GM18868 (cell line): Measurements from ENCODE around the gene BAIAP2.
"Not testable (repeated sequence)": the region's sequence is repeated elsewhere in the genome, so short reads cannot be mapped to it uniquely, and the experiment has no call there.

ENCODE experiments used
- ATAC-seq: cut with Tn5 transposase; IDR thresholded peaks from one replicate; pipeline ENCODE4 v1.9.1; 2021; ENCODE audit warnings: mild to moderate bottlenecking, moderate library complexity; ENCODE audit not compliant: unreplicated experiment

BAIAP2 gene

DNA sequence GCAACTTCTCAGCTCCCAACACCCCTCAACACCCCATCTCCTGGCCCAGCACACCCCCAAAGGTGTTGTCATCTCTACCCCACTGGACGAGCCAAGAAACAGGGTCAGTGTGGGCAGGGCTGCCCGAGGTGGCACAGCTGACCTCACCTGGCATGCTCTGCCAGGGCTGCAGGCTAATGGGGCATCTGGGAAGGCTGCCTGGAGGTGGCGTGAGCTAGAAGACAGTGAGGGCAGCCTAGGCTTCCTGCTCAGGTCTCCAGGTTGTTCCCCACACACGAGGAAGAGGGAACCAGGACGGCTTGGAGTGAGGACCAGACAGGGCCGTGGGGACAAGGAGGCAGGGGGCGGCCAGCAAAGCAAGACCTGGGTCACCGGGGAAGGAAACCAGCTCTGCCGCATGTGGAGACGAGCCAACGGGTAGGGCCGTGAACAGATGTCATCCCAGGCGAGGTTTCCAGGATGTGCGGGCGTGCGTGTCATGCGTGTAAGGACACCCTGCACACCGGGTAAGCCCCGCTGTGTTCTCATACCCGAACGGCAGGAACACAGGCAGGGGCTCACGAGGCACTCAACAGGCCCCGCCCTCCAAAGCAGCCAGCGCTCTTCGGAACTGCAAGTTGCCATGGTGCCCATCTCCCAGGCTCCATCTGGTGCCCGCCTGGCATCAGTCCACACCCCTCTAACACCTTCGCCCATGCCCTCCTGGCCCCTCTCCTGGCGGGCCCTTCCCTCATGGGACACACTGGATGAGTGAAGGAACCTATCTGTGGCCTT, 100.7 kb downstream of the BAIAP2 start:
- ATAC-seq, result no peak

DNA sequence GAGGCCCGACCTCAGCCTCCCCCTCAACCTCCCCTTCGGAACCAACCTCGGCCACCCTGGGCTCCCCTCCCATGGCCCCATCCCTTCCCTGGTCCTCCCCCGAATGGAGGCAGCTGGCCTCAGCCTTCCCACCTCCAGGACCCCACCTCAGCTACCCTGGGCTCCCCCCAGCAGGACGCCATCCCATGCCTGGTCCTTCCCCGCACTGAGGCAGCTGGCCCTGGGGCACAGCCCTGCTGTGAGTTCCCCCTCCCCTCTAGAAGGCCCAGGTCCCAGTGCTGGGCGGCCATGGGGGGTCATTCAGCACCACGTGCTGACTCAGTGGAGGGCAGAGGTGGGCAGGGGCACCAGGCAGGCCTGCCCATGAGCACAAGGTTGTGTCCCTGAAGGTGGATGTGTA, 101.4 kb downstream of the BAIAP2 start:
- ATAC-seq, result no peak

DNA sequence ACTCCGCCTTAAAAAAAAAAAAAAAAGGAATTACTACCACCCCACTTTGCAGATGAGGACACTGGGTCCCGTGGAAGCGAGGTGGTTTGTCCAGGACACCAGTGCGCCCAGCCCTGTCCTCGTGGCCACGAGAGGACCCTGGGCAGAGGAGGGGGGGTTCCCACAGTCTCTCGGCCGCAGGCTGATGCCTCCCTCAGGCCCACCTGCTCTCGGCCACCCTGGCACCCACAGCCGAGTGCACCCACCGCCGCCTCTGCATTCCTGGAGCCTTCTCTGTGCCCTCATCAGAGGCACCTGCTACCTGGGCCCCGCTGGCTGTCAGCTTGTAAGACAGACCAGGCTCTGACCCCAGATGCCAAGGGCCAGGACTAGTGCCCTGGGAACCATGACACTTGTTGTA, 102.3 kb downstream of the BAIAP2 start:
- no peak for ATAC-seq

DNA sequence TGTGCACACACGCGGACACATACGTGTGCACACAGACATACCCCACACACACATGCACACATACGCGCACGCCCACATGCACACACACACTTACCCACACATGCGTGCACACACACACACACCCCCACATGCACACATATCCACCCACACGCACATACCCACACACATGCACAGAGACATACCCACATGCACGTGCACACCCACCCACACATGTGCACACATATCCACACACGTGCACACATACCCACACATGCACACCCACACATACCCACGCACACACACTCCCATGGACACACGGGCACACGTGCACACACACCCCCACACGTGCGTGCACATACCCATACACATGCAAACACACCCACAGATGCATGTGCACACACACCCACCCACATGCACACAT, 103.1 kb downstream of the BAIAP2 start:
- ATAC-seq, result no peak

DNA sequence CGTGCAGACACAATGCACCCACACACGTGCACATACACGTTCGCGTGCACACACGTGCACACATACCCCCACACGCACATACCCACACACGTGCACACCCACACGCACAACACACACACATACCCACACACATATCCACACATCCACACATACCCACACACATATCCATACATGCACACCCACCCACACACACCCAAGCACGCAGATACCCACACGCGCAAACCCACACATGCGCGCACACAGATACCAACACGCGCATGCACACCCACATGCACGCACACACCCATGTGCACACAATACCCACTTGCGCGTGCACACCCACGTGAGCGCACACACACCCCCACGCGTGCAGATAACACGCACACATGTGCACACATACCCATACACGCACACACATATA, 103.5 kb downstream of the BAIAP2 start:
- ATAC-seq, result no peak

DNA sequence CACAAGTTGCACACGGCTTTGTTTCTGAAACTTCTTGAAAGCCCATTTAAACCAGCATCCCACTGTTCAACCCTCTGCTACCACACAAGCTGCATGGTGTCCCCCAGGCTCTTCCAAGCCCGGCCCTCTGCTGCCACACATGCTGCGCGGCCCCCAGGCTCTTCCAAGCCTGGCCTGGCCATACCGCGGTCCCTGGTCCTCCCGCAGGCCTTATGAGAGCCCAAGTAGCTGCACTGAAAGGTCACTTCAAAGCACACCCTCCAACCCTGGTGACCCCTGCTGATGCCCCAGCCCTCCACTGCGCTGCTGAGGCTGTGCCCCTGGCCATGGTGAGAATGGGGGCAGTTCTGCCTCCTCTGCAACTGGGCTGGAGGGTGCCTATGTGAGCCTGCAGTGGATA, 104.5 kb downstream of the BAIAP2 start:
- ATAC-seq, result no peak

DNA sequence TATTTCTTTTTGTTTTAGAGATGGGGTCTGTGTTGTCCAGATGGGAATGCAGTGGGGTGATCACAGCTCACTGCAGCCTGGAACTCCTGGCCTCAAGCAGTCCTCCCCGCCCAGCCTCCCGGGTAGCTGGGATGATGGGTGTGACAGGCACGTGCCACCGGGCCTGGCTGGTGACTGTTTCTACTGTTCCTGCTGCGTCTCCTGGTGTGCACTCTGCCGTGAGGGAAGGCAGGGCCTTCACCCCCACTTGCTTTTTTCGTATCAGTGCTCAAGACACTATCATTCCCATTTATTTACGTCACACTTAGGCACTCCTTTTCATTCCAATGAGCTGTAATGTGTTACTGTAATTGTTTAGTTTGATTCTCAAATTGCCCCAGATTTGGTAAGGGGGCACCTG, 105.1 kb downstream of the BAIAP2 start:
- ATAC-seq, result no peak

DNA sequence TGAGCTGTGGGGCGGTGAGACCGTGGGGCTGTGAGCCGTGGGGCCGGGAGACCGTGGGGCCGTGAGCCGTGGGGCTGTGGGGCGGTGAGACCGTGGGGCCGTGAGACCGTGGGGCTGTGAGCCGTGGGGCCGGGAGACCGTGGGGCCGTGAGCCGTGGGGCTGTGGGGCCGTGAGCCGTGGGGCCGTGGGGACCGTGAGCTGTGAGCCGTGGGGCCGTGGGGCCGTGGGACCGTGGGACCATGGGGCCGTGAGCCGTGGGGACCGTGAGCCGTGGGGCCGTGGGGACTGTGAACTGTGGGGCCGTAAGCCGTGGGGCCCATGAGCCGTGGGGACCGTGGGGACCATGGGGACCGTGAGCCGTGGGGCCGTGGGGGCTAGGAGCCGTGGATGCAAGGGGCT, 105.7 kb downstream of the BAIAP2 start:
- no peak for ATAC-seq

DNA sequence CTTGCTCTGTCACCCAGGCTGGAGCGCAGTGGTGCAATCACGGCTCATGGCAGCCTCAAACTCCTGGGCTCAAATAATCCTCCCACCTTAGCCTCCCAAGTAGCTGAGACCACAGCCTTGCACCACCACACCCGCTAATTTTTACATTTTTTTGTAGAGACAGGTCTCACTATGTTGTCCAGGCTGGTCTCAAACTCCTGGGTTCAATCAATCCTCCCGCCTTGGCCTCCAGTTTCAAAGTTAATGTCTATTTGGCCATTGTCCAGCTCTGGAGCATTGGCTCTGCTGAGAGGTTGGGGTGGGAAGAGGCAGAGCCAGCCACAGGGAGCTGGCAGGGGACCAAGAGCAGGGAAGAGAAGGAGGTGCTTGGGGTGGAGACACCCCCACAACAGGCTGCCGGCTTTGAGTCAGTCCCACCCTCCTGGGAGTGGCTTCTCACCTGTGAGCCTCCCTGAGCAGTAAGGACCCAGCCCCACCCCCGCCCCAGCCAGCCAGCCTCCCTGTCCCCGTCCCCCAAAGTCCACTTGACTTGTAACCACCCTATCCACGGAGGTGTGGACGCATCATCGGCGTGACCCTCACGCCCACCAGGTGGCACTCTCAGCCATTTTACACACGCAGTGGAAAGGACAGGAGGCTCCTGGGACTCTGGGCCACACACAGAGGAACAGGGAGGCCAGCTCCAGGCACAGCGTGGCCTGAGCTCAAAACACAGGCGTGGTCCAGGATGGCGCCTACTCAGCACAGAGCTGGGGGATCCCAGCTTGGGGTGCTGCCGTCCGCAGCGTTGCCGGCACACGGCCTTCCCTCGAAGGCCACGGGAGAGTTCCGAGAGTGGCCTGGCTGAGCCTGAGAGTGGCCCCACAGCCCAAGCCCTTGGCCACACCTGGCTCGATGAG, 107.6 kb downstream of the BAIAP2 start:
- no peak for ATAC-seq

DNA sequence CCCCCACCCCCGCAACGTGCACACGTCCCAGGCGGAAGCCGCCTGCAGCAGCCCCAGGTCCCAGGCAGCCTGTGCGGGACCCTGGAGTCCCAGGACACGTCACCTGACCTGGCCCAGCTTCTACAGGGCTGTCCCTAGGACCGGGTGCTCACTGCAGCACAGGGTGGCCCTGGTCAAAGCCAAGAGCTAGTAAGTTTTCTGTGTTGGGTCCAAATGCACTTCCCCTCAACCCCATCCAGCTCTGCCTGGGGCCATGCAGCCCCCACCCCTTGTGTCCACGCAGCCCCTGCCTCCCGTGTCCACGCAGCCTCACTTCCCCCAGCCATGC, 108.2 kb downstream of the BAIAP2 start:
- ATAC-seq, result no peak

DNA sequence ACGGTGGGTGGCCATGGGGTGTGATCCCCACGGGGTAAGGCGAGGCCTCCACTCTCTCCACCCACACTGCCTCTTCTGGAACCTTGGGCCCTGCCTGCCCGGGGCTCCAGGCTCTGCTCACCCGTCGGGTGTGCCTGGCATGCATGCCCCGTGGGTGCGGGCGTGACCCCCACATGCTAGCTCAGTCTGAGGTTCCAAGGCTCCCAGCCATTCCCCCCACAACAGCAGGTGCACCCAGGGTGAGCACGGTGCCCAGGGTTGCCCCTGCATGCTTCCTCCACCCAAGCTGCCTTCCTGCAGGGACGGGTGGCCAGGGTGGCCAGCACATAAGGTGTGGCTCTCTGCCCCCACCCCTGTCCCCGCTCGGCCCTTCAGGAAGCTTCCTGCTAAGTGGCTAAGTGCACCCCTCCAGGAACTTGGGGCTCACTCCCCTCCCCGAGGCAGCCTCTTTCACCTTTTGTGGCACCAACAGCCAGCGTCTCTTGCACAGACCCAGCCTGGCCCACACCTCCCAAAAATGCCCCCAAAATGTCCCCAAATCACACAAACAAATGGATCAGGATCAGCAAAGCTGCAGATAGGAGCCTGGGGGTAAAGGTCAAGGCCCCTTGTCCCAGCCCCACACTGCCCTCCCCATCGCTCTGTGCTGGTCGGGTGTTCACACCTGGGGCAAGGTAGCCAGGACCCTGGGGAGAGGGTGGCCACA, 108.9 kb downstream of the BAIAP2 start:
- no peak for ATAC-seq

DNA sequence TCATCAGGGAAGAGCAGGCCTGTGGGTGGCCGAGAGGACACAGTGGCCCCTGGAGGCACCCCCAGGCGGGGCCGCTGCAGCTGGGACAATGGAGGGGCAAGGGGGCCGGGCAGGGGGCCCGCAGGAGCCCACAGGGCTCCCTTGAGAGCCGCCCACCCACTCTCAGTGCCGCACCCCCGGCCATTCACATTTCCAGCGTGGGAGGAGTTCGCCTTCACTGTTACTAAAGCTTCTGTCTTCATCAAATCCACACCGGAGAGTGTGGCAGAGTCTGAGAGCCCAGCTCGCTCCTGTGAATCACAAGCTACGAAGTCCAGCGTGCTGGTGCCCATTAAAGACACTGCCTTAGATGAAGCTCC, 109.5 kb downstream of the BAIAP2 start:
- no peak for ATAC-seq

DNA sequence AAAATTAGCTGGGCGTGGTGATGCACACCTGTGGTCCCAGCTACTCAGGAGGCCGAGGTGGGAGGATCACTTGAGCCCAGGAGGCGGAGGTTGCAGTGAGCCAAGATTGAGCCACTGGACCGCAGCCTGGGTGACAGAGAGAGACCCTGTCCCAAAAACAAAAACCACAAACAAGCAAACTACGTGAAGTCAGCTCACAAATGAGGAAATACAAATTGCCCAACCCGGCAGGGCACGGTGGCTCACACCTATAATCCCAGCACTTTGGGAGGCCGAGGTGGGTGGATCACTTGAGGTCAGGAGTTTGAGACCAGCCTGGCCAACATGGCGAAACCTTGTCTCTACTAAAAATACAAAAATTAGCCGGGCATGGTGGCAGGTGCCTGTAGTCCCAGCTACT, 111.3 kb downstream of the BAIAP2 start:
- not testable (repeated sequence) for ATAC-seq

DNA sequence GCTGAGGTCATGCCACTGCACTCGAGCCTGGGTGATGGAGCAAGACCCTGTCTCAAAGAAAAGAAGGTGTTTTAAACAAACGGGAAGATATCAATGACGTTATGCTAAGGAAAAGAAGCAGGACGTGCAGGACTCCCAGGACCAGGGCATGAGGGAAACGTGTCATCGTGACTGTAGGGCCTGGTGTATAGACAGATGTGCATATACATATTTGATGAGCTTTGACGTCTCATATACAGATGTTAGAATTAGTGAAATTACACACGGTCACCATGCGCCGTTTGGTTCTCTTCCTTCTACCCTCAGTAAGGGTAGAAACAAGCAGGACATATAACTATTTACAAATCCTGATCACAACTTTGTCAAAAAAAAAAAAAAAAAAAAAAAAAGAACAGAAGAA, 112.8 kb downstream of the BAIAP2 start:
- ATAC-seq, result no peak

DNA sequence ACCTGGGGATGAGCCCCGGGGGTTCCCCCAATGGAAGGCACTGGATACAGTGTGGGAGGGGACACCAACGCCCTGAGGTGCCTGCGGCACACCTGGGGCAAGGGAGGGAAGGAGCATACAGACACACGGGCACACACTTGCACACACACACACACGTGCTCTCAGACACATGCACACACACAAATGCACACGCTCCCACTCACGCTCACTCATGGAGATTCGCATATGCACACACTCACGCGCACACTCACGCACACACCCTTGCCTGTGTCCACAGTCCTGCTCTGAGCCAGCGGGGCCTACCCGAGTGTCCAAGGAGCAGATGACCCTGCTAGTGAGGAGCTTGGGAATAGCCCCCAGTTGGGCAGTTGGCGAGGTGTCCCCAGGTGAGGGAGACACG, 113.6 kb downstream of the BAIAP2 start:
- no peak for ATAC-seq

DNA sequence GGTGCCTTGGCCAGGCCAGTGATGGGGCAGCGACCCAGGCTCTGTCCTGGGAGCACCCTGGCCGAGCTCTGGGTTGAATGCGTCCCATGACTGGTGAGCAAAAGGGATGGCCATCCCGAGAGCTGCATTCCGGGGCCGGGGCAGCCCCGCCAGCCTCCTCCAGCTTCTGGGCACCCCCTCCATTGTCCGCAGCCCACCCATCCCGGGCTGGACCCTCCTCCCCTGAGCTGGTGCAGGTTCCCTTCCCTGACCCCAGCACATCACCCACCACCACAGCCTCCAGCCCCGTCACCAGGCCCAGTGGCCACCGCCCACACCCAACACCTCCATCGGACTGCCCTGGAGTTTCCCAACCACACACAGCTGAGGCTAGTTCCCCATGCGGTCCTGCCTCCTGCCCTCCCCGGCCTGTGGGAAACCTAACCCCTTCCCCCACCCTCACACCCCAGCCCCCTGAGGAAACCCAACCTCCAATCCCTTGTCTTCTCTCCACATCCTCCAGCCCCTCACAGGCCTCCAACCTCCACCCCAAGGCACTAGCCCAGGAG, 114.1 kb downstream of the BAIAP2 start:
- ATAC-seq, result no peak

DNA sequence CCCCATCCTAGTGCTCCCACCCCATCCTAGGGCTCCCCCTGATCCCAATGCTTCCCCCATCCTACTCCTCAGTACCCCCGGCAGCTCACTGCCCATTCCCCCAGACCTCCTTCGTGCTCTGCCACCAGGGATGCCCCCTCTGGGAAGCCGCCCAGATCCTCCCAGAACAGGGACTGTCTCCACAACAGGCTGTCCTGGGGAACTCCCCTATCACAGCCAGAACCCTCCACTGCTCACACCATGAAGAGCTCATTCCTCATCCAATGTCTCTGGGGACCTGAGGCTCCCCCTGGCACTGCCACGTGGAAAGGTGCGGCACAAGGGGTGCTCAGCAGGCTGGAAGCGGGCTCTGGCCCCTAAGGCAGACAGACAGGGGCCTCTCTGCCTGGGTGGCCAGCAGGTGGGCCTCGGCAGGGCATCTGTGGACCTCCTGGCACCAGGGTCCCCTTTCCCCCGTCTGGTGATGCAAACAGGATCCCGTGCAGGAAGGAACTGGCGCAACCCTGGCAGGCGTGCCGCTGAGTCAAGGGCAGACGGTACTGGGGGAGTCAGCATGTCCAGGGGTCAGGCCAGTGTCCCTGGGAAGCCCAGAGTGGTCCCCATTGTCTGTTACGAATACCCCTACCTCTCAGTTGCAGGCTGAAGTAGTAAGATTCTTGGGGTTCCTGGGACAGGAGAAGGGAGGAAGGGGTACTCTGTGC, 115.6 kb downstream of the BAIAP2 start:
- ATAC-seq, result no peak

DNA sequence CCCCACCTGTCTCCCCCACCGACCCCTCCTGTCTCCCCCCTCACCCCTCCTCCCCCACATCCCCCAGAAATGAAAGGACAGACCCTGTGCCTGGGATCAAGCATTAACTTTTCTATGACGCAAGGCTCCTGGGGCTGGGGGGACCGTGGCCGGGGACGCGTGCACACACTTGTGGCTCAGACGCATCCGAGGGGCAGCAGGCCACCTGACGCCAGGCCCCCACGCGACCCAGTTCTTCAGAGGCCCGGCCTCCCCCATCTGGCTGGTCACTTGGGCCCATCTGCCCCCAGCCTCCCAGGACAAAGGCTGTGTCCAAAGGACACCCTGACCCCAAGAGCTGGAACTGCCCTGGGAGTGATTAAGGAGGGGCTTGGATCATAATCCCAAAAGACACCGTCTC, 116.3 kb downstream of the BAIAP2 start:
- no peak for ATAC-seq

DNA sequence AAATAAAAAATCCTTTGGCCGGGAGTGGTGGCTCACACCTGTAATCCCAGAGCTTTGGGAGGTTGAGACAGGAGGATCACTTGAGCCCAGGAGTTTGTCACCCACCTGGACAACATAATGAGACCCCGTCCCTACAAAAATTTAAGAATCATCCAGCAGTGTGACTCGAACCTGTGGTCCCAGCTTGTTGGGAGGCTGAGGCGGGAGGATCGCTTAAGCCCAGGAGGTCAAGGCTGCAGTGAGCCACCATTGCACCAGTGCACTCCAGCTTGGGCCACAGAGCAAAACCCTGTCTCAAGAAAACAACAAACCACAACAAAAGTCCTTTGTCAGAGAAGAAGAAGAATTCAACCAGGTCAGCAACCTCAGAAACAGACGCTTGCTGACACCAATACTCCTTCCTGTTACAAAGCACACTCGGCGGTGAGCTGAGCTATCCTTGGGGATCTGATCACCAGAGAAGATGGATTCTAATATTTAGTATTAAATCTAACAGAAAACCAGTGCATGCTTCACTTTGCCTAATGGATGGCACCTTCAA, 117.4 kb downstream of the BAIAP2 start:
- ATAC-seq, result no peak

DNA sequence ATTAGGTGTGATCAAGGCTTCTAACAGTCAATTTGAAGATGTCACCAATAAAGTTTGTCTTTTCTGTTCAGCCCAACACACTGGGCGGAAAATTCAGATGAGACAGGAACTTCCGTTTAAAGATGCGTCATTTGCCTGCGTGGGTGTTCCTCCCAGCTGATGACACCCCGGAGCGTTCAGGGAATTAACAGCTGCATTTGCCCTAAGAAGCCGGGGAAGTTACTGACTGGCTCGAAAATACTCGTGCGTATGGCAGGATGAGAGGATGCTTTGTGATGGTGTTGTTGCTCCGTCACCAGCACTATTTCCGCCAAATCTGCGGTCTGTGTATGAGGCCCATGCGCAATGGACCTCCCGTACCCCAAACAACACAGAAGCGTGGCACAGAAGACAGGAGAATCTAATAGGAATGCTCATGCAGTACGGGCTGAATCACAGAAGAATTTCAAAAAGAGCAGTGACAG, 118.4 kb downstream of the BAIAP2 start:
- no peak for ATAC-seq

DNA sequence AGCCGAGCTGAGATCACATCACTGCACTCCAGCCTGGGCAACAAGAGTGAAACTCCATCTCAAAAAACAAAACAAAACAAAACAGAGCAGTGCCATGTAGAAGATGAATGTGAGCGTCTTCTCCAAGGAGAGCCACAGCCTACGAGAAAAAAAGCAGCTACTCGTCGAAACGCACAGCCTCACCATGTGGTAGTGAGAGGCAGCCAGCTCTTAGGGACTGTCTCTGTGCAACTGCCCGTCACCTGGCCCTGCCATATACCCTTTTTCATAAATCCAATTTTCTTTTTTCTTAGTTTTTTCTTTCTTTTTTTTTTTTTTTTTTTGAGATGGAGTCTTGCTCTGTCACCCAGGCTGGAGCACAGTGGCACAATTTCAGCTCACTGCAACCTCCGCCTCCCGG, 119.1 kb downstream of the BAIAP2 start:
- ATAC-seq, result not testable (repeated sequence)
